ENCODE measurements around the gene FGD1. TPM values are rescaled to one million over a fixed set of nuclear protein-coding genes. Genes with fewer than 3 reads are reported as not detected.

The FGD1 gene
- total RNA-seq, 2 experiments from 2014 or later = 0.08 to 0.16 TPM

GRCh38 chrX:54496936-54497335 is 902 bp upstream of the FGD1 start:
- Histone ChIP-seq H3K4me2 (ENCODE audit: low read length) (no peak overlapping the region), H3K4me3 (ENCODE audit: low read depth, low read length, poor library complexity, severe bottlenecking) (no peak overlapping the region), H2AFZ (ENCODE audit: low read length) (no peak overlapping the region), H4K20me1 (ENCODE audit: insufficient read depth, low read length) (no peaks in the 10 kb centered on the region), H3K79me2 (ENCODE audit: insufficient read depth, low read depth, low read length) (no peaks in the 10 kb centered on the region), H3K9me2 (ENCODE audit: insufficient read depth, low read length) (no peaks in the 10 kb centered on the region), H3K36me3 (ENCODE audit: insufficient read depth, low read length) (no peaks in the 10 kb centered on the region), H3K4me1 (ENCODE audit: insufficient read depth, low read length, poor library complexity, severe bottlenecking) (no peaks in the 10 kb centered on the region), H3K9me3 (ENCODE audit: low read length) (no peaks in the 10 kb centered on the region), H3K27ac (ENCODE audit: low read depth, low read length, poor library complexity, severe bottlenecking) (no peak overlapping the region)
- ChIA-PET POLR2A (no interaction called here), CTCF (ENCODE audit: unreplicated experiment) (no interaction called here)
- BruUV-seq (replicated peaks) = no TSS peak
- no peak for DNase-seq (ENCODE audit: low spot score)
- TF ChIP-seq CTCF (conservative IDR thresholded peaks at IDR 0.05; ENCODE audit: low read length) (no peak), EZH2phosphoT487 (IDR thresholded peaks at IDR 0.05; ENCODE audit: borderline replicate concordance, low read depth, low read length) (no peak)
- intact Hi-C loops (cut with micrococcal nuclease; ENCODE audit: unreplicated experiment) = no loop called here

- Histone ChIP-seq H3K9me2 (ENCODE audit: insufficient read depth, low read length) (no peaks in the 10 kb centered on the region), H3K4me1 (ENCODE audit: insufficient read depth, low read length, poor library complexity, severe bottlenecking) (no peaks in the 10 kb centered on the region), H2AFZ (ENCODE audit: low read length) (no peak overlapping the region), H4K20me1 (ENCODE audit: insufficient read depth, low read length) (no peaks in the 10 kb centered on the region), H3K79me2 (ENCODE audit: insufficient read depth, low read depth, low read length) (no peaks in the 10 kb centered on the region), H3K4me3 (ENCODE audit: low read depth, low read length, poor library complexity, severe bottlenecking) (no peak overlapping the region), H3K4me2 (ENCODE audit: low read length) (peak overlapping the region; percentile 44; the same call in 1 of the 2 replicates), H3K36me3 (ENCODE audit: insufficient read depth, low read length) (no peaks in the 10 kb centered on the region), H3K27ac (ENCODE audit: low read depth, low read length, poor library complexity, severe bottlenecking) (no peak overlapping the region), H3K9me3 (ENCODE audit: low read length) (no peaks in the 10 kb centered on the region)
- intact Hi-C loops (cut with micrococcal nuclease; ENCODE audit: unreplicated experiment) = no loop called here
- CTCF ChIA-PET (ENCODE audit: unreplicated experiment) = no interaction called here
- TF ChIP-seq EZH2phosphoT487 (IDR thresholded peaks at IDR 0.05; ENCODE audit: borderline replicate concordance, low read depth, low read length) (no peak), CTCF (conservative IDR thresholded peaks at IDR 0.05; ENCODE audit: low read length) (no peak)
- no TSS peak for BruUV-seq (replicated peaks)
- POLR2A ChIA-PET = no interaction called here
- DNase-seq (ENCODE audit: low spot score) = no peak
Observed at GRCh38 chrX:54496517-54496852, 451 bp upstream of the FGD1 start.

DNA sequence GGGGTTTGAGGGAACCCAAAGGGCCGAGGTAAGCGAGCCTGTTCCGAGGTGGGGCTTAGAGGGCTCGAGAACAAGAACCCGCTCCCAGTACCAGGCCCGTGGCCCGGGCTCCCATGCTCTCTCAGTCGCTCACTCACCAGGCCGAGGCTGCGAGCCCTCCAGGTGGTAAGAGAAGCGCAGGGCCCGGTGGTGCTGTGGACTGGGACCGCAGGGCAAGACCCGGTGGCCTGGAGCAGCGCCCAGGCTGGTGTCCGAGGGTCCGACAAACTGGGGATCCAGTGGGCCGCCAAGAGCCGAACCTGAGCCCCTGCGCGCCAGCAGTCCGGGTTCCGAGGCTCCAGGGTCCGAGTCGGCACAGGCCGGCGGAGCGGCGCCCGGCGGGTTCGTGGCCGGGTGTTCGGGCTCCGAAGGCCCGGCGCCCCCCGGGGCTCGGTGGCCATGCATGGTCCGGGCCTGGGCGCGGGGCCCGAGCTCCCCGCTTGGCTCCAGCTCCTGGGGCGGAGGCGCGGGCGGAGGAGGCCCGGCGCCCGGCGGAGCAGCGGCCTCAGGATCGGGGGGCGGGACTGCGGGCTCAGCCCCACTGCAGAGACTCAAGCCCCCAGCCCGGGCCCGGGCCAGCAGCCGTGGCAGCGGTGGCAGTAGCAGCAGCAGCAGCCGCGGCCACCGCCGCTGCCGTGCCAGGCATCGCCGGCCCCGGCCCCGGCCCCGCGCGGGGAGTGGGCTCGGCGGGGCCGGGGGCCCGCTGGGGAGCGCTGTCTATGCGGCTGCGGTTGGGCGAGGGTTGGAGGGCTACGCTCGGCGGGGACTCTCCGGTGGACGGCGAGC is 833 bp downstream of the FGD1 start:
- Histone ChIP-seq H3K36me3 (ENCODE audit: insufficient read depth, low read length) (no peaks in the 10 kb centered on the region), H3K9me3 (ENCODE audit: low read length) (no peaks in the 10 kb centered on the region), H3K4me3 (ENCODE audit: low read depth, low read length, poor library complexity, severe bottlenecking) (peak overlapping the region; percentile 51), H3K79me2 (ENCODE audit: insufficient read depth, low read depth, low read length) (no peaks in the 10 kb centered on the region), H3K4me1 (ENCODE audit: insufficient read depth, low read length, poor library complexity, severe bottlenecking) (no peaks in the 10 kb centered on the region), H2AFZ (ENCODE audit: low read length) (no peak overlapping the region), H3K27ac (ENCODE audit: low read depth, low read length, poor library complexity, severe bottlenecking) (no peak overlapping the region), H4K20me1 (ENCODE audit: insufficient read depth, low read length) (no peaks in the 10 kb centered on the region), H3K4me2 (ENCODE audit: low read length) (peak overlapping the region; percentile 44; the same call in 1 of the 2 replicates), H3K9me2 (ENCODE audit: insufficient read depth, low read length) (no peaks in the 10 kb centered on the region)
- POLR2A ChIA-PET = no interaction called here
- BruUV-seq (replicated peaks) = no TSS peak
- TF ChIP-seq EZH2phosphoT487 (IDR thresholded peaks at IDR 0.05; ENCODE audit: borderline replicate concordance, low read depth, low read length) (no peak), CTCF (conservative IDR thresholded peaks at IDR 0.05; ENCODE audit: low read length) (no peak)
- intact Hi-C loops (cut with micrococcal nuclease; ENCODE audit: unreplicated experiment) = no loop called here
- no peak for DNase-seq (ENCODE audit: low spot score)
- CTCF ChIA-PET (ENCODE audit: unreplicated experiment) = no interaction called here
